ENCODE measurements around the gene EPHA6.

The EPHA6 gene

GRCh38 chr3:97705764-97706163, 891.4 kb downstream of the EPHA6 start:
- peak; percentile 20 for DNase-seq (ENCODE audit: low spot score)

- DNase-seq (ENCODE audit: low spot score): no peak
These were observed 891.8 kb downstream of the EPHA6 start for GRCh38 chr3:97706226-97706625.

- no peak for DNase-seq (ENCODE audit: low spot score)
These were observed 897.3 kb downstream of the EPHA6 start for GRCh38 chr3:97711654-97712053.

GRCh38 chr3:97712919-97713318, 898.5 kb downstream of the EPHA6 start:
- DNase-seq (ENCODE audit: low spot score): no peak

- no peak for DNase-seq (ENCODE audit: low spot score)
These were observed 899.2 kb downstream of the EPHA6 start for GRCh38 chr3:97713634-97714033.

- DNase-seq (ENCODE audit: low spot score): peak; percentile 54
These were observed 904.9 kb downstream of the EPHA6 start for GRCh38 chr3:97719156-97719821.

GRCh38 chr3:97720417-97720816, 906.0 kb downstream of the EPHA6 start:
- no peak for DNase-seq (ENCODE audit: low spot score)

- no peak for DNase-seq (ENCODE audit: low spot score)
These were observed 907.1 kb downstream of the EPHA6 start for GRCh38 chr3:97721446-97721845.

- no peak for DNase-seq (ENCODE audit: low spot score)
These were observed 922.5 kb downstream of the EPHA6 start for GRCh38 chr3:97736928-97737327.

GRCh38 chr3:97738761-97739160, 924.4 kb downstream of the EPHA6 start:
- no peak for DNase-seq (ENCODE audit: low spot score)

- no peak for DNase-seq (ENCODE audit: low spot score)
These were observed 927.6 kb downstream of the EPHA6 start for GRCh38 chr3:97742036-97742435.

GRCh38 chr3:97744289-97744688, 929.9 kb downstream of the EPHA6 start:
- DNase-seq (ENCODE audit: low spot score): no peak

GRCh38 chr3:97763586-97764406, 949.4 kb downstream of the EPHA6 start:
- peak; percentile 7 for DNase-seq (ENCODE audit: low spot score)

GRCh38 chr3:97764407-97765238, 950.2 kb downstream of the EPHA6 start, which contains the start of gene ARL6:
TSS of gene ARL6 (plus strand) at chr3:97764758. CDS start at chr3:97768108, 3,350 bp downstream.
- DNase-seq (ENCODE audit: low spot score): peak; percentile 86

GRCh38 chr3:97765336-97765735, 950.9 kb downstream of the EPHA6 start:
- DNase-seq (ENCODE audit: low spot score): peak; percentile 9

GRCh38 chr3:97772926-97773325, 958.5 kb downstream of the EPHA6 start:
- no peak for DNase-seq (ENCODE audit: low spot score)

- no peak for DNase-seq (ENCODE audit: low spot score)
These were observed 963.8 kb downstream of the EPHA6 start for GRCh38 chr3:97778152-97778551.

- DNase-seq (ENCODE audit: low spot score): peak; percentile 82
These were observed 979.1 kb downstream of the EPHA6 start for GRCh38 chr3:97793420-97794019.

GRCh38 chr3:97795951-97796350, 981.6 kb downstream of the EPHA6 start:
- DNase-seq (ENCODE audit: low spot score): no peak

All from pons (tissue), 1 donor.